WTC11 (cell line): ENCODE measurements around the gene CTTNBP2NL. TPM values are rescaled to one million over a fixed set of nuclear protein-coding genes. Genes with fewer than 3 reads are reported as not detected.

Source experiments
- ATAC-seq: fragments of 200-7000 bp; cut with Tn5 transposase; 2 replicates; pipeline ENCODE4 v1.10.0; 2021; ENCODE audit warnings: mild to moderate bottlenecking, moderate library complexity
- CTCF ChIA-PET: fragments of 300-600 bp; sonication (Branson Sonifier 250); formaldehyde crosslinking; loops from one replicate; lab custom pipeline; 2021; ENCODE audit warnings: antibody characterized with exemption; lab: Charles Lee
- POLR2A ChIA-PET: fragments of 350-600 bp; sonication (Branson Sonifier 250); formaldehyde crosslinking; loops from one replicate; lab custom pipeline; 2021; ENCODE audit warnings: antibody characterized with exemption; lab: Charles Lee
- DNase-seq: peaks from one replicate; pipeline ENCODE4 v3.0.0; 2021; ENCODE audit warnings: low spot score
- H3K27ac Mint-ChIP-seq: 2 replicates; pipeline ENCODE4 v1.8.0; 2021; ENCODE audit warnings: mixed read lengths
- H3K27me3 Mint-ChIP-seq: 2 replicates; pipeline ENCODE4 v1.8.0; 2021; ENCODE audit warnings: low read depth, mild to moderate bottlenecking, moderate library complexity, mixed read lengths
- H3K36me3 Mint-ChIP-seq: 2 replicates; pipeline ENCODE4 v1.8.0; 2021; ENCODE audit warnings: mixed read lengths
- H3K4me1 Mint-ChIP-seq: 2 replicates; pipeline ENCODE4 v1.8.0; 2022; ENCODE audit warnings: mixed read lengths
- H3K4me3 Mint-ChIP-seq: 2 replicates; pipeline ENCODE4 v1.8.0; 2021; ENCODE audit warnings: mild to moderate bottlenecking, moderate library complexity, mixed read lengths
- H3K9me3 Mint-ChIP-seq: 2 replicates; pipeline ENCODE4 v1.8.0; 2021; ENCODE audit warnings: mixed read lengths
- AFF4 ChIP-seq: sonication (generic); formaldehyde crosslinking; IDR thresholded peaks from 2 replicates; pipeline ENCODE4 v1.8.1; 2023; ENCODE audit warnings: mild to moderate bottlenecking, missing genetic modification reagents, borderline replicate concordance
- ATF1 ChIP-seq: sonication (generic); formaldehyde crosslinking; IDR thresholded peaks from 2 replicates; pipeline ENCODE4 v1.8.1; 2023; ENCODE audit warnings: mild to moderate bottlenecking, moderate library complexity, missing genetic modification reagents
- CBFB ChIP-seq: sonication (generic); formaldehyde crosslinking; IDR thresholded peaks from 2 replicates; pipeline ENCODE4 v1.8.1; 2022; ENCODE audit warnings: mild to moderate bottlenecking, low read depth, missing genetic modification reagents
- CDX4 ChIP-seq: fragments of 250-450 bp; sonication (Bioruptor Pico); IDR thresholded peaks from 2 replicates; pipeline ENCODE4 v1.9.0; 2021; ENCODE audit warnings: moderate library complexity, mild to moderate bottlenecking, inconsistent platforms, borderline replicate concordance
- CREM ChIP-seq: sonication (generic); formaldehyde crosslinking; IDR thresholded peaks from 2 replicates; pipeline ENCODE4 v1.8.1; 2022; ENCODE audit warnings: mild to moderate bottlenecking, missing genetic modification reagents, moderate library complexity
- E2F1 ChIP-seq: sonication (generic); formaldehyde crosslinking; IDR thresholded peaks from 2 replicates; pipeline ENCODE4 v1.8.0; 2022; ENCODE audit warnings: mild to moderate bottlenecking, missing genetic modification reagents
- FOXJ3 ChIP-seq: sonication (generic); formaldehyde crosslinking; IDR thresholded peaks from 2 replicates; pipeline ENCODE4 v1.9.0; 2021; ENCODE audit warnings: missing genetic modification reagents, mild to moderate bottlenecking, borderline replicate concordance
- FOXK1 ChIP-seq: sonication (generic); formaldehyde crosslinking; IDR thresholded peaks from 2 replicates; pipeline ENCODE4 v1.8.0; 2022; ENCODE audit warnings: mild to moderate bottlenecking, moderate library complexity, missing genetic modification reagents
- HMGXB4 ChIP-seq: sonication (generic); formaldehyde crosslinking; IDR thresholded peaks from 2 replicates; pipeline ENCODE4 v1.8.1; 2023; ENCODE audit warnings: mild to moderate bottlenecking, moderate library complexity, missing genetic modification reagents
- MAX ChIP-seq: sonication (generic); formaldehyde crosslinking; IDR thresholded peaks from 2 replicates; pipeline ENCODE4 v1.8.0; 2022; ENCODE audit warnings: mild to moderate bottlenecking, missing genetic modification reagents
- NFYB ChIP-seq: sonication (generic); formaldehyde crosslinking; conservative IDR thresholded peaks from 2 replicates; pipeline ENCODE4 v1.8.0; 2022; ENCODE audit warnings: low read depth, missing genetic modification reagents
- NR3C1 ChIP-seq: sonication (generic); formaldehyde crosslinking; conservative IDR thresholded peaks from 2 replicates; pipeline ENCODE4 v1.8.1; 2023; ENCODE audit warnings: low read depth, mild to moderate bottlenecking, missing genetic modification reagents
- OVOL2 ChIP-seq: fragments of 250-450 bp; sonication (Bioruptor Pico); IDR thresholded peaks from 2 replicates; pipeline ENCODE4 v1.9.0; 2021; ENCODE audit warnings: mild to moderate bottlenecking, borderline replicate concordance
- PRDM15 ChIP-seq: sonication (generic); formaldehyde crosslinking; IDR thresholded peaks from 2 replicates; pipeline ENCODE4 v1.8.0; 2022; ENCODE audit warnings: missing genetic modification reagents
- RELA ChIP-seq: sonication (generic); formaldehyde crosslinking; IDR thresholded peaks from 2 replicates; pipeline ENCODE4 v1.8.1; 2022; ENCODE audit warnings: missing genetic modification reagents, mild to moderate bottlenecking, borderline replicate concordance
- RORB ChIP-seq: fragments of 250-450 bp; sonication (Bioruptor Pico); IDR thresholded peaks from 2 replicates; pipeline ENCODE4 v1.9.0; 2021; ENCODE audit warnings: mild to moderate bottlenecking
- SP1 ChIP-seq: sonication (generic); formaldehyde crosslinking; conservative IDR thresholded peaks from 2 replicates; pipeline ENCODE4 v1.8.1; 2022; ENCODE audit warnings: missing genetic modification reagents
- STAT6 ChIP-seq: sonication (generic); formaldehyde crosslinking; conservative IDR thresholded peaks from 2 replicates; pipeline ENCODE4 v1.8.1; 2023; ENCODE audit warnings: mild to moderate bottlenecking, low read depth, missing genetic modification reagents, moderate library complexity
- ZNF263 ChIP-seq: sonication (generic); formaldehyde crosslinking; IDR thresholded peaks from 2 replicates; pipeline ENCODE4 v1.8.1; 2022; ENCODE audit warnings: low read depth, mild to moderate bottlenecking, moderate library complexity, missing genetic modification reagents
- ZNF512 ChIP-seq: sonication (generic); formaldehyde crosslinking; IDR thresholded peaks from 2 replicates; pipeline ENCODE4 v1.8.1; 2022; ENCODE audit warnings: missing genetic modification reagents, borderline replicate concordance
- total RNA-seq: library from RNA; stranded (reverse); gene quantifications from 3 replicates; pipeline ENCODE4 v1.2.3, GENCODE V29; 2021

The CTTNBP2NL gene
- total RNA-seq, 1 experiment from 2014 or later, result 32.8 TPM

GRCh38 chr1:112431038-112431437 lies 35.0 kb downstream of the CTTNBP2NL start:
- no peak for DNase-seq
- POLR2A ChIA-PET, result interaction anchor here (0.8 kb wide), 1 partner anchor 10 kb away, joined by 3 read pairs; no protein-coding TSS in a partner anchor
- no peaks in the 10 kb centered on the region for H3K9me3 Mint-ChIP-seq
- CTCF ChIA-PET, result no interaction called here
- TF ChIP-seq CBFB, result no peak
- no peak for TF ChIP-seq FOXK1 (CRISPR knock-in tag)
- no peak for TF ChIP-seq FOXJ3 (CRISPR knock-in tag)
- TF ChIP-seq ZNF512, result no peak
- no peak for TF ChIP-seq OVOL2 (CRISPR knock-in tag)
- no peak for TF ChIP-seq ATF1 (CRISPR knock-in tag)
- TF ChIP-seq PRDM15 (CRISPR knock-in tag), result no peak
- TF ChIP-seq NFYB, result no peak
- TF ChIP-seq CREM (CRISPR knock-in tag), result no peak
- TF ChIP-seq, all 79 proteins: peak for 0
- Mint-ChIP-seq H3K4me3 (no peak overlapping the region), H3K36me3 (peaks cover 2% of the 10 kb centered on the region), H3K27me3 (no peaks in the 10 kb centered on the region), H3K27ac (no peak overlapping the region), H3K4me1 (no peaks in the 10 kb centered on the region)
- ATAC-seq, result no peak

- ChIA-PET CTCF (no interaction called here), POLR2A (interaction anchor here (0.6 kb wide), 1 partner anchor 465 kb away, joined by 3 read pairs; no protein-coding TSS in a partner anchor)
- Mint-ChIP-seq H3K4me3 (no peak overlapping the region), H3K36me3 (peaks cover 13% of the 10 kb centered on the region), H3K27me3 (no peaks in the 10 kb centered on the region), H3K4me1 (no peaks in the 10 kb centered on the region), H3K9me3 (peaks cover 6% of the 10 kb centered on the region), H3K27ac (no peak overlapping the region)
- DNase-seq (no peak), ATAC-seq (no peak)
- TF ChIP-seq SP1, result no peak
- TF ChIP-seq AFF4 (CRISPR knock-in tag), result no peak
- no peak for TF ChIP-seq NR3C1 (CRISPR knock-in tag)
- no peak for TF ChIP-seq ZNF263 (CRISPR knock-in tag)
- TF ChIP-seq HMGXB4 (CRISPR knock-in tag), result no peak
- no peak for TF ChIP-seq RELA
- TF ChIP-seq E2F1 (CRISPR knock-in tag), result no peak
- TF ChIP-seq RORB, result no peak
- TF ChIP-seq CDX4 (CRISPR knock-in tag), result no peak
- TF ChIP-seq STAT6 (CRISPR knock-in tag), result no peak
- TF ChIP-seq MAX (CRISPR knock-in tag), result no peak
These were observed 39.4 kb downstream of the CTTNBP2NL start for GRCh38 chr1:112435448-112435847.
